ENCODE measurements around the gene NFIB.

GRCh38 chr9:14341437-14342122 is 27.6 kb upstream of the NFIB start:
- TF ChIP-seq CTCF (IDR thresholded peaks at IDR 0.05; ENCODE audit: extremely low read depth in 1 of 2, insufficient read depth in 1 of 2, low read depth in 1 of 2, low read length in 2 of 2) (no peak), POLR2AphosphoS5 (IDR thresholded peaks at IDR 0.05; ENCODE audit: insufficient read depth, low read depth, low read length) (no peak), EZH2 (IDR thresholded peaks at IDR 0.05; ENCODE audit: borderline replicate concordance, low read depth, low read length, severe bottlenecking) (no peak), POLR2A (IDR thresholded peaks at IDR 0.05; ENCODE audit: low read depth, low read length) (no peak), MAX (IDR thresholded peaks at IDR 0.05; ENCODE audit: insufficient read depth, insufficient read length) (no peak), JUN (IDR thresholded peaks at IDR 0.05; ENCODE audit: borderline replicate concordance, insufficient read depth, insufficient read length, low read depth) (no peak), FOS (IDR thresholded peaks at IDR 0.05; ENCODE audit: borderline replicate concordance, insufficient read depth, low read length) (no peak), GATA2 (IDR thresholded peaks at IDR 0.05; ENCODE audit: insufficient read depth, insufficient read length, low read depth, low read length) (no peak)

Measured in endothelial cell of umbilical vein (primary cell).